Peyer's patch (tissue), 4 donors: Measurements from ENCODE around the gene PARD6B. TPM values are rescaled to one million over a fixed set of nuclear protein-coding genes. Genes with fewer than 3 reads are reported as not detected.
A peak's percentile ranks its signal among the peaks of the same experiment; 100 is the strongest.

Experiments
- DNase-seq, 3 donors: peaks; one replicate each; pipeline ENCODE4 v3.0.0-alpha.2; 2017 to 2019
- H3K27ac ChIP-seq, 4 donors: fragments of 200-600 bp; sonication (generic); one replicate each; pipeline ENCODE4 v1.5.1; 2016 to 2019
- H3K27me3 ChIP-seq, 2 donors: fragments of 200-600 bp; sonication (generic); one replicate each; pipeline ENCODE4 v1.5.1; 2019
- H3K36me3 ChIP-seq, 3 donors: fragments of 200-600 bp; sonication (generic); one replicate each; pipeline ENCODE4 v1.5.1; 2016 to 2019
- H3K4me1 ChIP-seq, 4 donors: fragments of 200-600 bp; sonication (generic); one replicate each; pipeline ENCODE4 v1.5.1; 2016 to 2019
- H3K4me3 ChIP-seq, 4 donors: fragments of 200-600 bp; sonication (generic); 1 replicate in 3 of 4; 2 replicates in 1 of 4; pipeline ENCODE4 v1.5.1; 2016 to 2019; ENCODE audit warnings: mild to moderate bottlenecking in 1 of 4
- H3K9me3 ChIP-seq, 4 donors: fragments of 200-600 bp; sonication (generic); one replicate each; pipeline ENCODE4 v1.5.1; 2016 to 2019; ENCODE audit warnings: mild to moderate bottlenecking in 1 of 4
- POLR2A ChIP-seq, 2 donors: fragments of 450-650 bp; IDR thresholded peaks; one replicate each; pipeline ENCODE4 v1.5.1; 2017; ENCODE audit warnings: antibody characterized with exemption in 2 of 2, mild to moderate bottlenecking in 2 of 2, moderate library complexity in 2 of 2
- total RNA-seq, 4 donors: library from RNA; depleted of rRNA; stranded (reverse); fragments of >200 nt; gene quantifications; one replicate each; pipeline ENCODE4 v1.1.0, GENCODE V29; 2016
- TF ChIP-seq, protein P1 (sequence below), 6 experiments: fragments of 450-650 bp in 4 of 6; fragments of 200-600 bp in 2 of 6; sonication (generic) in 1 of 6; IDR thresholded peaks; one replicate each; pipeline ENCODE4 v1.5.1; 2017 to 2019; ENCODE audit warnings: antibody characterized with exemption in 6 of 6, mild to moderate bottlenecking in 3 of 6, moderate library complexity in 1 of 6

Gene PARD6B
- total RNA-seq, 4 donors from 2014 or later: 6.6 to 27.0 (median 18.4) TPM

DNA sequence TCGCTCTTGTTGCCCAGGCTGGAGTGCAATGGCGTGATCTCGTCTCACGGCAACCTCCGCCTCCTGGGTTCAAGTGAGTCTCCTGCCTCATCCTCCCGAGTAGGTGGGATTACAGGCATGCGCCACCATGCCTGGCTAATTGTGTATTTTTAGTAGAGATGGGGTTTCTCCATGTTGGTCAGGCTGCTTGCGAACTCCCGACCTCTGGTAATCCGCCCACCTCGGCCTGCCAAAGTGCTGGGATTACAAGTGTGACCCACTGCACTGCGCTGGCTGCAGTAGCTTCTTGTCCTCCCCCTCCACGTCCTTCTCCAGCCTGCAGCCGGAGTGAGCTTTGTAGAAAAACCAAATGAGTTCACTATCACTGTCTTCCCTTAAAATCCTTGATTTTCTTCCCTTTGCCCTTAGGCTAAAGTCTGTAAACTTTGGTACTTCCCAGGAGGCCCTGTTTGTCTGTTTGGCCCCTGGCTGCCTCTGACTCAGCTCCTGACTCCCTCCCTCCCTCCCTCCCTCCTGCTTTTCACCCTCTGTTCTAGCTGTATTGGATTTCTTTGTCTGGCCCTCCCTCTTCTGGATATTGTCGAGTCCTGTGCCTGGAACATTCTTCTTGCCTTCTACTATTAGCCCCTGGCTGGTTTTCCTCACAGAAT, 12.9 kb downstream of the PARD6B start:
- H3K27me3 ChIP-seq: no peaks in the 10 kb centered on the region
- no peaks in the 10 kb centered on the region for H3K9me3 ChIP-seq
- no peaks in the 10 kb centered on the region for H3K36me3 ChIP-seq
- peak in 2 of 3 donors; percentile 70 to 79 for DNase-seq
- H3K27ac ChIP-seq: peak overlapping the region; percentile 38 to 86 (median 64)
- peak overlapping the region in 2 of 4 donors; percentile 16 to 27 for H3K4me3 ChIP-seq
- H3K4me1 ChIP-seq: peaks cover 0 to 20% (median 1%) of the 10 kb centered on the region in 4 donors
- TF ChIP-seq, protein P1, sequence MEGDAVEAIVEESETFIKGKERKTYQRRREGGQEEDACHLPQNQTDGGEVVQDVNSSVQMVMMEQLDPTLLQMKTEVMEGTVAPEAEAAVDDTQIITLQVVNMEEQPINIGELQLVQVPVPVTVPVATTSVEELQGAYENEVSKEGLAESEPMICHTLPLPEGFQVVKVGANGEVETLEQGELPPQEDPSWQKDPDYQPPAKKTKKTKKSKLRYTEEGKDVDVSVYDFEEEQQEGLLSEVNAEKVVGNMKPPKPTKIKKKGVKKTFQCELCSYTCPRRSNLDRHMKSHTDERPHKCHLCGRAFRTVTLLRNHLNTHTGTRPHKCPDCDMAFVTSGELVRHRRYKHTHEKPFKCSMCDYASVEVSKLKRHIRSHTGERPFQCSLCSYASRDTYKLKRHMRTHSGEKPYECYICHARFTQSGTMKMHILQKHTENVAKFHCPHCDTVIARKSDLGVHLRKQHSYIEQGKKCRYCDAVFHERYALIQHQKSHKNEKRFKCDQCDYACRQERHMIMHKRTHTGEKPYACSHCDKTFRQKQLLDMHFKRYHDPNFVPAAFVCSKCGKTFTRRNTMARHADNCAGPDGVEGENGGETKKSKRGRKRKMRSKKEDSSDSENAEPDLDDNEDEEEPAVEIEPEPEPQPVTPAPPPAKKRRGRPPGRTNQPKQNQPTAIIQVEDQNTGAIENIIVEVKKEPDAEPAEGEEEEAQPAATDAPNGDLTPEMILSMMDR (IDR thresholded peaks at IDR 0.05): peak in 4 of 6 experiments; percentile 12 to 55 (median 35)
- TF ChIP-seq POLR2A (IDR thresholded peaks at IDR 0.05): peak; percentile 14 to 33

DNA sequence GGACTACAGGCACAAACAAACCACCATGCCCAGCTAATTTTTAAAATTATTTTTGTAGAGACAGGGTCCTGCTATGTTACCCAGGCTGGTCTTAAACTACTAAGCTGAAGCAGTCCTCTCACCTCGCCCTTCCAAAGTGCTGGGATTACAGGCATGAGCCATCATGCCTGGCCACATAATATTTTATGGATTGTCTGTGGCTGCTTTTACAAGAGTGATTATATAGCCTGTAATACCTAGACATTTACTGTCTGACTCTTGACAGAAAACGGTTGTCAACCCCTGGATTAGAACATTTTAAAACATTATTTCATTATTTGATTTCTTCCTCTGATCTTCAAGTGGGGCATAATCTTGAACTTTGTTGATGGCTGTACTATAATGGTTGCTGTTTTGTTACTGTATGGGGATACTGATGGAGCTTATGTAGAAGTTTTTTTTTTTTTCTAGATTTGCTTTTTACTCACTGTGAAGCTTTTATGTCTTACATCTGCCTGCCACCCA, 14.3 kb downstream of the PARD6B start:
- Histone ChIP-seq H3K9me3 (no peaks in the 10 kb centered on the region), H3K27ac (peak overlapping the region in 3 of 4 donors; percentile 49 to 86 (median 80)), H3K4me3 (no peak overlapping the region), H3K36me3 (peaks cover 0 to 10% (median 0%) of the 10 kb centered on the region in 3 donors), H3K27me3 (no peaks in the 10 kb centered on the region), H3K4me1 (peaks cover 0 to 20% (median 1%) of the 10 kb centered on the region in 4 donors)
- TF ChIP-seq POLR2A (IDR thresholded peaks at IDR 0.05): no peak
- TF ChIP-seq, protein P1 (IDR thresholded peaks at IDR 0.05): no peak
- no peak for DNase-seq

DNA sequence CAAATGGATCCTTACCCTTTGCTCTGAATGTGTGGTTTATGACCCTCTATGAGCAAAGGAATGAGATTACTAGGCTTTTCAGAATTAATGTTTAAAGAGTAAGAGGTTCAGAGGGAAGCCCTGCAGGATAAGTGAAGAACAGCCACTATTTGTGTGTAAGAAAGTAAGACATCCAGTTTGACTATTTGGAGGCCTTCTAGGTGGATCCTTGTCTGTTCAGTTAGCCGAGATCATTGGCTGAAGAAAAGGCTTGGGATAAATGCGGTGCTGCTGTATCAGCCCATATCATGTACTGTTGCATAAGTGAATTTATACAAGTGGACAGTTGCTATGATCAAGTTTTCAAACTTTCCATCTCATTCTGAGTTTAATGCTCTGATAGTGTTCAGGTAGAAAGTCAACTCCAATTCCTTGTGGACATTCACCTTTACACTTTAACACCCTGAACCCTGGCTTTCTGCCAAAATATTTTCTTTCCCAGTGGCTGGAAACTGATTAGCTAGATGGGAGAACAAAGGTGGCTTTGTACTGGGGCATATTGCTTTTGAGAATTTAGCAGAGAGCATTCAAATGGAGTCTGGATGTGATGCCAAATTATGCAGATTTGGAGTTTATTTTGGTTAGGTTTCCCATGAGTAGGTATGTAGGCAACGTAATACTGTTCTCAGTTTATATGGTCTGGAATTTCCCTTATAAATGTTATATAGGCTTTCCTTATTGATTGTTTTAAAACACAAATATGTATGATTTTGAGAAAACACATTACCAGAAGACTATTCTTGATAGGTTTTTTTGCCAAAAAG, 15.0 kb downstream of the PARD6B start:
- peaks cover 0 to 20% (median 1%) of the 10 kb centered on the region in 4 donors for H3K4me1 ChIP-seq

DNA sequence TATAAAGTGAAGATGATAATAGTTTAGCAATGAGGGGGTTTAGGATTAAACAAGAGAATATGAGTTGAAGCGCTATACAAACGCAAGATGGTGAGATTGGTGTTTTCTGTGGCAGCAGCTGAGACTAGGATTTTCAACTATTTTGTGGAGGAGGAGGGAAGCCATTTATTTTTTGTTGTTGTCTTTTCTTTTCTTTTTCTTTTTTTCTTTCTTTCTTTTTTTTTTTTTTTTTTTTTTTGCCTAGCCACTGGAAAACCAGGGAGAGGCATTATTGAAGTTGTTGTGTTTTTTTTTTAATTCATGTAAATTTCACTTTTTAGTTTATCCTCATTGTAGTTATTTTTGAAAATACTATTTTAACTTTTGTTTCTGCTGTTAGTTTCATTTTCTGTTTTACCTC, 15.9 kb downstream of the PARD6B start:
- Histone ChIP-seq H3K4me1 (peaks cover 0 to 20% (median 1%) of the 10 kb centered on the region in 4 donors), H3K4me3 (no peak overlapping the region), H3K9me3 (no peaks in the 10 kb centered on the region), H3K27ac (peak overlapping the region in 2 of 4 donors; percentile 80 to 86), H3K27me3 (no peaks in the 10 kb centered on the region), H3K36me3 (peaks cover 0 to 10% (median 0%) of the 10 kb centered on the region in 3 donors)
- no peak for TF ChIP-seq POLR2A (IDR thresholded peaks at IDR 0.05)
- TF ChIP-seq, protein P1 (IDR thresholded peaks at IDR 0.05): no peak
- no peak for DNase-seq

More for the DNA sequence above, 15.0 kb downstream of the PARD6B start:
- TF ChIP-seq POLR2A (IDR thresholded peaks at IDR 0.05): no peak
- TF ChIP-seq, protein P1 (IDR thresholded peaks at IDR 0.05): peak in 2 of 6 experiments; percentile 10 to 29
- DNase-seq: peak in 1 of 3 donors; percentile 59
- H3K4me3 ChIP-seq: no peak overlapping the region
- H3K9me3 ChIP-seq: no peaks in the 10 kb centered on the region
- H3K36me3 ChIP-seq: peaks cover 0 to 10% (median 0%) of the 10 kb centered on the region in 3 donors
- peak overlapping the region in 3 of 4 donors; percentile 49 to 86 (median 80) for H3K27ac ChIP-seq
- no peaks in the 10 kb centered on the region for H3K27me3 ChIP-seq

DNA sequence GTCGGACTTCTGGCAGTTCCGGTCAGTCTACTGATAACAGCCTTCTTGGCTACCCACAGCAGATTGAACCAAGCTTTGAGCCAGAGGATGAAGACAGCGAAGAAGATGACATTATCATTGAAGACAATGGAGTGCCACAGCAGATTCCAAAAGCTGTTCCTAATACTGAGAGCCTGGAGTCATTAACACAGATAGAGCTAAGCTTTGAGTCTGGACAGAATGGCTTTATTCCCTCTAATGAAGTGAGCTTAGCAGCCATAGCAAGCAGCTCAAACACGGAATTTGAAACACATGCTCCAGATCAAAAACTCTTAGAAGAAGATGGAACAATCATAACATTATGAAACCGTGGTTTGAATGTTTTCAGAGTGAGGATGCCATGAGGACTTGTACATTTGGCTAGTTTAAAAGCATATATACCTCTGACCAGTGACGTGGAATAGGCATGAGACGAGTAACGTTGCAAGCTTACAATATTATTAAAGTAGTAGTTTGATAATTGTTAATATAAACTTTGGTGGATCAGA, 18.8 kb downstream of the PARD6B start:
- no peaks in the 10 kb centered on the region for H3K9me3 ChIP-seq
- H3K4me1 ChIP-seq: peaks cover 0 to 3% (median 1%) of the 10 kb centered on the region in 4 donors
- no peak for DNase-seq
- H3K27ac ChIP-seq: no peak overlapping the region
- H3K4me3 ChIP-seq: no peak overlapping the region
- peaks cover 0 to 10% (median 0%) of the 10 kb centered on the region in 3 donors for H3K36me3 ChIP-seq
- TF ChIP-seq POLR2A (IDR thresholded peaks at IDR 0.05): no peak
- TF ChIP-seq, protein P1 (IDR thresholded peaks at IDR 0.05): no peak
- no peaks in the 10 kb centered on the region for H3K27me3 ChIP-seq
